ENCODE measurements around the gene DPCD. TPM values are rescaled to one million over a fixed set of nuclear protein-coding genes. Genes with fewer than 3 reads are reported as not detected.

DPCD gene
- total and polyA plus RNA-seq, 8 donors, result 4.7 to 17.0 (median 7.1) TPM

DNA sequence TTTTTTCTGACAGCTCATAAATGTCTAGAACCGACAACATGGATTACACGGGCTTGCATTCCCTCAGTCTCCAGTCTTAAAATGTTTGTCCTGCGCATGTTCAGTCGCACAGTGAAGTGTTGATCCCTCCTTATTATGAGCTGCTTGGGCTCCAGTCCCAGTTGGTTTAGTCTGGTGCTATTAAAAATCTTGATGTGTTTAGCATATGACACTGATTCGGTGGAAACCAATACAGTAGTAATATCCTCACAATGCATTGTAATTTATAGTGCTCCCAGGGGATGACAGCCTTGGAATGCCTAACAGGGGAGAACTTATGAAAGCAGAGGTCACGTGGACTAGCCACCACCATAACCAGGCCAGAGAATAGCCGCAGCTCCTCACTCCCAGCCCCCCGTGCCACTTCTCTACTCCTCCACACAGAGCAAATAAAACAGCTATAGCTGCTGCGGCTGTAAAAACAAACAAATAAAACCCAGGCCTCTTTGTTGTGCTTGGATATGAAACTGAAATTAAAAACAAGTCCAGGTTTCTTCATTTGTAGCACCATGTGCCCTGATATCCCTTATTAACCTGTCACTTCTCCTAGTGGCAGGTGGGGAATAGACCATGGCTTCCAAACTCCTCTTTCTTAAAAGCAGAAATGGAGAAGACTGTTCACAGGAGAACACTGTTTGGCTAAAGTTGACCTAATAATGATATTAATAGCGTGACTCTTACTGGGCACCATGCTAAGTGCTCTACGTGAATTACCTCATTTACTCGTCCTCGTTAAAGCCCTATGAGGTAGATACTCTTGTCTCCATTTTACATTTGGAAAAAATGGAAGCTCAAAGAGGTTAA, 7.7 kb downstream of the DPCD start:
- H3K27me3 ChIP-seq, result no peaks in the 10 kb centered on the region
- no peak overlapping the region for H3K4me3 ChIP-seq
- ATAC-seq (no peak), FAIRE-seq (no peak), DNase-seq (no peak)
- 86 to 92% methylated on average over 13 of the region's 13 CpGs for WGBS, 2 donors
- intact Hi-C loops (cut with DNase I), result no loop called here
- no peak overlapping the region for H3K27ac ChIP-seq
- no peaks in the 10 kb centered on the region for H3K4me1 ChIP-seq
- no peaks in the 10 kb centered on the region for H3K36me3 ChIP-seq
- no peaks in the 10 kb centered on the region for H3K9me3 ChIP-seq
- TF ChIP-seq, protein P1, sequence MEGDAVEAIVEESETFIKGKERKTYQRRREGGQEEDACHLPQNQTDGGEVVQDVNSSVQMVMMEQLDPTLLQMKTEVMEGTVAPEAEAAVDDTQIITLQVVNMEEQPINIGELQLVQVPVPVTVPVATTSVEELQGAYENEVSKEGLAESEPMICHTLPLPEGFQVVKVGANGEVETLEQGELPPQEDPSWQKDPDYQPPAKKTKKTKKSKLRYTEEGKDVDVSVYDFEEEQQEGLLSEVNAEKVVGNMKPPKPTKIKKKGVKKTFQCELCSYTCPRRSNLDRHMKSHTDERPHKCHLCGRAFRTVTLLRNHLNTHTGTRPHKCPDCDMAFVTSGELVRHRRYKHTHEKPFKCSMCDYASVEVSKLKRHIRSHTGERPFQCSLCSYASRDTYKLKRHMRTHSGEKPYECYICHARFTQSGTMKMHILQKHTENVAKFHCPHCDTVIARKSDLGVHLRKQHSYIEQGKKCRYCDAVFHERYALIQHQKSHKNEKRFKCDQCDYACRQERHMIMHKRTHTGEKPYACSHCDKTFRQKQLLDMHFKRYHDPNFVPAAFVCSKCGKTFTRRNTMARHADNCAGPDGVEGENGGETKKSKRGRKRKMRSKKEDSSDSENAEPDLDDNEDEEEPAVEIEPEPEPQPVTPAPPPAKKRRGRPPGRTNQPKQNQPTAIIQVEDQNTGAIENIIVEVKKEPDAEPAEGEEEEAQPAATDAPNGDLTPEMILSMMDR (IDR thresholded peaks at IDR 0.05), result no peak

DNA sequence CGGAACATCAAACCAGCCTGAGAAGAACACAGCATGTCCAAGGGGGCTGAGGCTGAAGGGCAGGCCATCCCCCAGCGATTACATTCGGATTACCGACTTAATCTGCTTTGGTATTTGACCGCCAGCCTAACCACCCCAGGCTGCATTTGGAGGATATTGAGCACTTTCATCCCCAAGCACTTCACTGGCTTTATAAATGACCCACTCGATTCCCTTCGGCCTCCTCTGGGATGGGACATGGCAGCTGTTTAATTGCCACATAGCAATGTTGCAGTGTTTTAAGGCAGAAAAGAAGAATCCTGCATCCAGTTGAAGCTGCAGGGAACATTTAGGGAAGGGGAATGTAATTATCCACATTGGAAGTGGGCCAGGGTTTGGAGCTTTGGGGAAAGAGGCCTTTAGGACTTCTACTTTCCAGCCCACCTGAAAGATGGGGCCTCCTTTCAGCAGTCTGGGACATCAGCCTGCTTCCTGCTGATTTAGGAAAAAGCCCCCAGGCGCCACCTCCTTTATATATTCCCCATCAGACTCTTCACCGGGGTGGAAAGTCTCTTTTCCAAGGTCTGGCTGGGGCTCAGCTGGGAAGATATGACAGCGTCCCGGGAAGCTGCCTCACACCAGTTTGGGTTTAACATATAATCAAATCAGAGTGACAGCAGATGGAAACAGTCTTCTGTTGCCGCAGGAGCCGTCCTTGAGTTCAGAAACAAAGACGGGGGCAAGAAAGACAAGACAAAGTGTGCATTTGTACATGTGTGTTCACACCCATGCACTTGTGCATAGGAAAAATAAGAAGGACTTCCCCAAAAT, 9.2 kb downstream of the DPCD start:
- TF ChIP-seq, protein P1 (IDR thresholded peaks at IDR 0.05), result no peak
- no peaks in the 10 kb centered on the region for H3K27me3 ChIP-seq
- FAIRE-seq (no peak), DNase-seq (no peak), ATAC-seq (no peak)
- no peak overlapping the region for H3K4me3 ChIP-seq
- no peaks in the 10 kb centered on the region for H3K36me3 ChIP-seq
- H3K9me3 ChIP-seq, result no peaks in the 10 kb centered on the region
- 71 to 79% methylated on average over 14 of the region's 14 CpGs for WGBS, 2 donors
- H3K27ac ChIP-seq, result no peak overlapping the region
- intact Hi-C loops (cut with DNase I), result no loop called here
- H3K4me1 ChIP-seq, result no peaks in the 10 kb centered on the region

DNA sequence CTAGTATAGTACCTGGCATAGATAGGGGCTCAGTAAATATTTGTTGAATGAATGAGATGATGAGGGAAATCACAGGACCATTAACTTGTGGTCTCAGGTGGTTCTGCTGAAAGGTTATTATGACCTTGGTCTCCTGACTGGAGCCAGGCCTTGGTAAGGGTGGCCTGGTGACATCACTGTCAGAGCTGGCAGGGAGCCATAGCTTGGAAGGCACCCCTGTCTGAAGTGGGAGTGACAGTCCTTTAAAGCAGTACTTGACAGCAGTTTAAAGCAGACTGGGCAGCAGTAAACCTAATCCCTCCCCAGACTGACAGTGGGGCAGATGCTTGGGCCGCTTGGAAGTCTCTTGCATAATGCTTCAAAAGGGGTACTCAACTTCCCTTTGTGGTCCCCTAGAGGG, 13.4 kb downstream of the DPCD start:
- Histone ChIP-seq H3K4me1 (no peaks in the 10 kb centered on the region), H3K36me3 (peaks cover 0 to 9% (median 0%) of the 10 kb centered on the region in 3 donors), H3K27ac (no peak overlapping the region), H3K4me3 (no peak overlapping the region), H3K27me3 (no peaks in the 10 kb centered on the region), H3K9me3 (no peaks in the 10 kb centered on the region)
- DNase-seq (peak in 1 of 6 donors; percentile 33), ATAC-seq (peak in 2 of 4 donors; percentile 33 to 52), FAIRE-seq (no peak)
- TF ChIP-seq, protein P1 (IDR thresholded peaks at IDR 0.05), result no peak
- 83 to 100% methylated on average over 1 of the region's 1 CpG for WGBS, 2 donors
- intact Hi-C loops (cut with DNase I), result loop anchor here in 1 of 3 donors (5.0 kb wide), 1 partner anchor 181 kb away; the partner anchor contains the start of gene NPM3

DNA sequence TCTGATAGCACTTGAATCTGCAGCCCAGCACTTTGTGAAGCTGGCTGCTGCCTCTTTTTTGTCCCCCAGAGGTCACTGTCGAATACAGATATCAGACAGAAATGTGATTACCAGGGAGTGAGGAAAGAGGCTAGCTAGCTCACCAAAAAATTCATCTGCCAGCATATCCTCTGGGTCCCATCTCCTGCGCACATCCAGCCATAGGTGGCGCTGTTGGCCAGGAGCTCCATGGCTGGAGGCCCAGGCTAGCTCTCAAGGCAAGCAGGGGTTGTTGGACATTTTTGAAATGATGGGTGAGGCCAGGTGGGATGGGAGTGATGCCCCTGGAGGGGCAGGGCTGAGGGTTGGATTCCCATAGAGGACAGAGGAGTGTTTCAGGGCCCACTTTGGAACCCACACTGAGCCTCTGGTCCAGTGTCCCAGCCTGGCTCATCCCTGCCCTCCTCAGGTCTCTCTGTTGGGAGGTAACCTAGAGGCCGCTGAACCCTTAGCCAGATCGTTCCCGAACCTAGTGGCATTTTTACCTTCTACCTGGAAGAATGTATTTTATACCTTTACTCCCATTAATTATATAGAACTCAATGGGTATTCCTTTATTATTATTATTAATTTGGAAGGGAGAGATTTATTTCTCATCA, 14.8 kb downstream of the DPCD start:
- ATAC-seq, result peak; percentile 74 to 89 (median 88)
- no peak for FAIRE-seq
- Histone ChIP-seq H3K4me1 (no peaks in the 10 kb centered on the region), H3K9me3 (no peaks in the 10 kb centered on the region), H3K4me3 (no peak overlapping the region), H3K27ac (no peak overlapping the region), H3K27me3 (no peaks in the 10 kb centered on the region), H3K36me3 (peaks cover 0 to 9% (median 0%) of the 10 kb centered on the region in 3 donors)
- intact Hi-C loops (cut with DNase I), result loop anchor here in 1 of 3 donors (5.0 kb wide), 1 partner anchor 179 kb away; the partner anchor contains the start of gene NPM3
- TF ChIP-seq, protein P1 (IDR thresholded peaks at IDR 0.05), result peak; percentile 49 to 61 (median 55)
- 47 to 51% methylated on average over 6 of the region's 6 CpGs for WGBS, 2 donors
- peak in 5 of 6 donors; percentile 32 to 84 (median 62) for DNase-seq

Data from pancreas (tissue), 10 donors.